Measurements from ENCODE around the gene AGAP2. TPM values are rescaled to one million over a fixed set of nuclear protein-coding genes. Genes with fewer than 3 reads are reported as not detected.

The AGAP2 gene
- total RNA-seq, 2 experiments from 2014 or later: 21.0 to 21.2 TPM

DNA sequence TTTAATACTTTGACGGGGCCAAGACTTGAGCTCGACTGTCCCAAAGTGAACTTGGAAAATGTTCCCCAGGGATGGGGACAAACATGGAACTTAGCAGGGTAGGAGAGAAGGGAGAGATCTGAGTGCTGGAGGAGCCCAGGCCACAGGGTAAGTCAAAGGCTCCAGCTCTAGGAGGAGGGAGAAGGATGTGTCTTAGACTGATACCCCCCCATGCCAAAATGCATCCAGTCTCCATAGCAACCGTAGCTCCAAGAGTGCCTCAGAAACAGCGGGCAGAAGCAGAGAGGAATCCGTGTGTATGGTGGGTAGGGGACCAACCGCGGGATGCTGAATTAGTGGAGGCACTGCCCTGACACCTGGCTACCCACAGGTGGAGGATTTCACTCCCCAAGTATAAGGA, 845 bp upstream of the AGAP2 start:
- DNase-seq (no peak), ATAC-seq (ENCODE audit: poor library complexity) (no peak)
- no peaks in the 10 kb centered on the region for H3K9me3 ChIP-seq (ENCODE audit: control insufficient read depth in 1 of 2, insufficient read depth in 1 of 2, low read length in 2 of 2)
- no peak overlapping the region for H3K4me3 ChIP-seq (ENCODE audit: low read length)
- peaks cover 50% of the 10 kb centered on the region for H3K36me3 ChIP-seq (ENCODE audit: insufficient read depth, low read length)
- peaks cover 50% of the 10 kb centered on the region for H3K36me3 Mint-ChIP-seq (ENCODE audit: low read depth)
- H3K4me1 Mint-ChIP-seq (ENCODE audit: low read depth): peaks cover 64% of the 10 kb centered on the region
- CTCF ChIA-PET: no interaction called here
- peak overlapping the region; percentile 50 for H3K4me3 Mint-ChIP-seq
- POLR2A ChIA-PET: interaction anchor here (0.8 kb wide), 1 partner anchor 19 kb away, joined by 3 read pairs; no protein-coding TSS in a partner anchor
- TF ChIP-seq, protein P1, sequence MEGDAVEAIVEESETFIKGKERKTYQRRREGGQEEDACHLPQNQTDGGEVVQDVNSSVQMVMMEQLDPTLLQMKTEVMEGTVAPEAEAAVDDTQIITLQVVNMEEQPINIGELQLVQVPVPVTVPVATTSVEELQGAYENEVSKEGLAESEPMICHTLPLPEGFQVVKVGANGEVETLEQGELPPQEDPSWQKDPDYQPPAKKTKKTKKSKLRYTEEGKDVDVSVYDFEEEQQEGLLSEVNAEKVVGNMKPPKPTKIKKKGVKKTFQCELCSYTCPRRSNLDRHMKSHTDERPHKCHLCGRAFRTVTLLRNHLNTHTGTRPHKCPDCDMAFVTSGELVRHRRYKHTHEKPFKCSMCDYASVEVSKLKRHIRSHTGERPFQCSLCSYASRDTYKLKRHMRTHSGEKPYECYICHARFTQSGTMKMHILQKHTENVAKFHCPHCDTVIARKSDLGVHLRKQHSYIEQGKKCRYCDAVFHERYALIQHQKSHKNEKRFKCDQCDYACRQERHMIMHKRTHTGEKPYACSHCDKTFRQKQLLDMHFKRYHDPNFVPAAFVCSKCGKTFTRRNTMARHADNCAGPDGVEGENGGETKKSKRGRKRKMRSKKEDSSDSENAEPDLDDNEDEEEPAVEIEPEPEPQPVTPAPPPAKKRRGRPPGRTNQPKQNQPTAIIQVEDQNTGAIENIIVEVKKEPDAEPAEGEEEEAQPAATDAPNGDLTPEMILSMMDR (IDR thresholded peaks at IDR 0.05): no peak
- peaks cover 64% of the 10 kb centered on the region for H3K4me1 ChIP-seq (ENCODE audit: insufficient read depth, low read length)
- no peaks in the 10 kb centered on the region for H3K27me3 ChIP-seq (ENCODE audit: control insufficient read depth in 1 of 2, insufficient read depth in 2 of 2, low read length in 2 of 2)
- peak overlapping the region; percentile 94 for H3K27ac Mint-ChIP-seq
- intact Hi-C loops (cut with DNase I, micrococcal nuclease): loop anchor here in 1 of 2 experiments (2.0 to 5.0 kb wide), 2 partner anchors 21 to 42 kb away; no protein-coding TSS in a partner anchor
- H3K27ac ChIP-seq (ENCODE audit: low read depth in 1 of 2, low read length in 2 of 2): peak overlapping the region in 1 of 2 donors; percentile 83
- no peaks in the 10 kb centered on the region for H3K9me3 Mint-ChIP-seq
- H3K27me3 Mint-ChIP-seq: no peaks in the 10 kb centered on the region

DNA sequence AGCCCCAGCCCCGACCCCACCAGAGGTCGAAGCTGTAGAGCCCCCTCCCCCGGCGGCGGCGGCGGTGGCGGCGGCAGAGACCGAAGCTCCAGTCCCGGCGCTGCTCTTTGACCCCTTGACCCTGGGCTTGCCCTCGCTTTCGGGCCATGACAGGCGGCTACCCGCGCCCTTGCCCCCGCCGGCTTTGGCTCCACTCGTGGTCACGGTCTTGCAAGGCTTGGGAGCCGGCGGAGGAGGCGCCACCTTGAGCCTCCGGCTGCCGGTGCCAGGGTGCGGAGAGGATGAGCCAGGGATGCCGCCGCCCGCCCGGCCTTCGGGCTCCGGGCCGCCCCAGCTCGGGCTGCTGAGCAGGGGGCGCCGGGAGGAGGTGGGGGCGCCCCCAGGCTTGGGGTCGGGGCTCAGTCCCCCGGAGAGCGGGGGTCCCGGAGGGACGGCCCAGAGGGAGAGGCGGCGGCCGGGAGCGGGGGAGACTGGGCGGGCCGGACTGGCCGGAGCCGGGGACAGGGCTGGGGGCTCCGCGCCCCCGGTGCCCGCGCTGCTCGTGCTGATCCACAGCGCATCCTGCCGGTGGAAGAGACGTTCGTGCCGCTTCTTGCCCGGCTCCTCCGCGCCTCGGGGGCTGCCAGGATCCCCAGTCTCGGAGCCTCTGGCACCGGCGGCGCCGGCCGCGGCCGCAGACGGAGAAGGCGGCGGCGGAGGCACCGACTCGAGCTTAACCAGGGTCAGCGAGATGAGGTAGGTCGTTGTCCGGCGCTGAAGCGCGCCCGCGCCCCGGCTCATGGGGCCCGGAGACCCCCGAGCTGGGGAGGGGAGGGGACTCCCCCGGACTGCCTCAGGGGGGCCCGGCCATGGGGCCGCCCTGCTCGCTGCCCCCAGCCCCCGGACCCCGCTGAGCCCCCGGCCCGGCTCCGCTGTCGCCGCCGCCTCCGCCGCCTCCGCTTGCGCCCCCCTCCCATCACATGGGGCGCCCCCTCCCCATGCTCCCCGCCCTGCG, 778 bp downstream of the AGAP2 start:
- Histone ChIP-seq H3K4me3 (ENCODE audit: low read length) (no peak overlapping the region), H3K36me3 (ENCODE audit: insufficient read depth, low read length) (peaks cover 66% of the 10 kb centered on the region), H3K27me3 (ENCODE audit: control insufficient read depth in 1 of 2, insufficient read depth in 2 of 2, low read length in 2 of 2) (no peaks in the 10 kb centered on the region), H3K27ac (ENCODE audit: low read depth in 1 of 2, low read length in 2 of 2) (no peak overlapping the region), H3K4me1 (ENCODE audit: insufficient read depth, low read length) (peaks cover 57% of the 10 kb centered on the region), H3K9me3 (ENCODE audit: control insufficient read depth in 1 of 2, insufficient read depth in 1 of 2, low read length in 2 of 2) (no peaks in the 10 kb centered on the region)
- Mint-ChIP-seq H3K27ac (no peak overlapping the region), H3K36me3 (ENCODE audit: low read depth) (peaks cover 63% of the 10 kb centered on the region), H3K4me1 (ENCODE audit: low read depth) (peaks cover 57% of the 10 kb centered on the region), H3K27me3 (no peaks in the 10 kb centered on the region), H3K9me3 (no peaks in the 10 kb centered on the region), H3K4me3 (no peak overlapping the region)
- TF ChIP-seq, protein P1 (IDR thresholded peaks at IDR 0.05): no peak
- ATAC-seq (ENCODE audit: poor library complexity) (no peak), DNase-seq (no peak)
- POLR2A ChIA-PET: interaction anchor here (1.0 kb wide), 1 partner anchor 12 kb away, joined by 3 read pairs; no protein-coding TSS in a partner anchor
- intact Hi-C loops (cut with DNase I, micrococcal nuclease): loop anchor here in 1 of 2 experiments (2.0 to 5.0 kb wide), 2 partner anchors 19 to 40 kb away; no protein-coding TSS in a partner anchor
- CTCF ChIA-PET: no interaction called here

DNA sequence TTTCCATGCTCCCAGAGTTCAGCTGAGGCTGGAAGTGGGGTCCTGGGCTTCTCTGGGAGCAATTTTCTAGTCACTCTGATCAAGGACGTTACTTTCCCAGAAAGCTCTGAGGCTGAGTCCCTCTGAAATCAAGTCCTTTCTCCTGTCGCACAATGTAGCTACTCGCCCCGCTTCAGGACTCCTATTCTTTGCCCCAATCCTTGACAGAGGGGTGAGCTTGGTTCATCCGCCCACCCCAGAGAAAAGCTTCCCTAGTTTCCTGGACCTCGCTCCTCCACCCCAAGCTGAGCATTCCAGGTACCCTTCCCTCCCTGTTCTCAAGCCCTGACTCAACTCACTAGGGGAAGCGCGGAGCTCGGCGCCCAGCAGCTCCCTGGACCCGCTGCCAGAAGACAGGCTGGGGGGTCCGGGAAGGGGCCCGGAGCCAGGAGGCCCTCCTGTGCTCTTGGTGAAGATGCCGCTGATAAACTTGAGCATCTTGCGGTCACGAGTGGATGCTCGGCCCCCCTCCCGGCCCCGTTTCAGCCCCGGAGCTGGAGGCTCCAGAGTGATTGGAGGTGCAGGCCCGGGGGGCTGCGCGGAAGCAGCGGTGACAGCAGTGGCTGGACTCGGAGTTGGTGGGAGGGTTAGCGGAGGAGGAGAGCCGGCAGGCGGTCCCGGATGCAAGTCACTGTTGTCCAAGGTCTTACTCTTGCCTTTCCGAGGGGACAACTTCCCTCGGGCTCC, 1.6 kb downstream of the AGAP2 start:
- DNase-seq (no peak), ATAC-seq (ENCODE audit: poor library complexity) (no peak)
- no peaks in the 10 kb centered on the region for H3K9me3 Mint-ChIP-seq
- H3K4me3 Mint-ChIP-seq: peak overlapping the region; percentile 20
- H3K27ac Mint-ChIP-seq: peak overlapping the region; percentile 67
- no peaks in the 10 kb centered on the region for H3K27me3 Mint-ChIP-seq
- peaks cover 49% of the 10 kb centered on the region for H3K4me1 ChIP-seq (ENCODE audit: insufficient read depth, low read length)
- H3K36me3 ChIP-seq (ENCODE audit: insufficient read depth, low read length): peaks cover 75% of the 10 kb centered on the region
- TF ChIP-seq, protein P1 (IDR thresholded peaks at IDR 0.05): no peak
- no peak overlapping the region for H3K27ac ChIP-seq (ENCODE audit: low read depth in 1 of 2, low read length in 2 of 2)
- no peaks in the 10 kb centered on the region for H3K27me3 ChIP-seq (ENCODE audit: control insufficient read depth in 1 of 2, insufficient read depth in 2 of 2, low read length in 2 of 2)
- no peak overlapping the region for H3K4me3 ChIP-seq (ENCODE audit: low read length)
- intact Hi-C loops (cut with DNase I, micrococcal nuclease): loop anchor here in 1 of 2 experiments (5.0 kb wide), 1 partner anchor 40 kb away; no protein-coding TSS in a partner anchor
- CTCF ChIA-PET: no interaction called here
- H3K36me3 Mint-ChIP-seq (ENCODE audit: low read depth): peaks cover 68% of the 10 kb centered on the region
- H3K4me1 Mint-ChIP-seq (ENCODE audit: low read depth): peaks cover 50% of the 10 kb centered on the region
- H3K9me3 ChIP-seq (ENCODE audit: control insufficient read depth in 1 of 2, insufficient read depth in 1 of 2, low read length in 2 of 2): no peaks in the 10 kb centered on the region
- POLR2A ChIA-PET: interaction anchor here (1.0 kb wide), 1 partner anchor 11 kb away, joined by 3 read pairs; no protein-coding TSS in a partner anchor

Measured in CD4-positive, alpha-beta T cell (primary cell).